Breast epithelium (tissue), 4 donors: ENCODE data around the gene ARHGAP25. TPM values are rescaled to one million over a fixed set of nuclear protein-coding genes. Genes with fewer than 3 reads are reported as not detected.

Experiments used
- DNase-seq, 2 donors: peaks; one replicate each; pipeline ENCODE4 v3.0.0-alpha.2; 2019; ENCODE audit warnings: low spot score in 2 of 2
- H3K27ac ChIP-seq, 2 donors: fragments of 200-600 bp; sonication (generic) in 1 of 2; one replicate each; pipeline ENCODE4 v1.5.1; 2016 to 2019; ENCODE audit warnings: mild to moderate bottlenecking in 1 of 2
- H3K27me3 ChIP-seq, 2 donors: fragments of 200-600 bp; sonication (generic) in 1 of 2; one replicate each; pipeline versions ENCODE4 v1.5.1 to v1.6.0; 2017 to 2019; ENCODE audit warnings: control low read depth in 1 of 2, mild to moderate bottlenecking in 1 of 2
- H3K36me3 ChIP-seq: fragments of 200-600 bp; one replicate; pipeline ENCODE4 v1.5.1; 2019
- H3K4me1 ChIP-seq, 2 donors: fragments of 200-600 bp; sonication (generic); one replicate each; pipeline ENCODE4 v1.5.1; 2016 to 2019; ENCODE audit warnings: control low read depth in 1 of 2
- H3K4me3 ChIP-seq, 3 donors: fragments of 200-600 bp; sonication (generic); 1 replicate in 2 of 3; 2 replicates in 1 of 3; pipeline ENCODE4 v1.5.1; 2016 to 2019; ENCODE audit warnings: mild to moderate bottlenecking in 3 of 3, moderate library complexity in 2 of 3
- H3K9me3 ChIP-seq, 2 donors: fragments of 200-600 bp; sonication (generic) in 1 of 2; one replicate each; pipeline ENCODE4 v1.5.1; 2016 to 2019; ENCODE audit warnings: control low read depth in 1 of 2
- POLR2A ChIP-seq: fragments of 450-650 bp; IDR thresholded peaks from one replicate; pipeline ENCODE4 v1.6.1; 2016; ENCODE audit warnings: antibody characterized with exemption, mild to moderate bottlenecking, moderate library complexity
- POLR2AphosphoS5 ChIP-seq, 3 donors: sonication (generic); formaldehyde crosslinking; IDR thresholded peaks; one replicate each; pipeline ENCODE4 v1.6.1; 2017; ENCODE audit warnings: antibody characterized with exemption in 3 of 3
- intact Hi-C: fragments of 100-400 bp; cut with DNase I; formaldehyde crosslinking; loops from one replicate; pipeline ENCODE4 v1.15.1; 2023; ENCODE audit warnings: low total_unique reads
- total RNA-seq, 3 donors: library from RNA; depleted of rRNA; stranded (reverse); fragments of >200 nt; gene quantifications; one replicate each; pipeline ENCODE4 v1.1.0, GENCODE V29; 2016
- TF ChIP-seq, protein P1 (sequence below), 3 donors: fragments of 450-650 bp; IDR thresholded peaks; one replicate each; pipeline ENCODE4 v1.5.1; 2016 to 2017; ENCODE audit warnings: antibody characterized with exemption in 3 of 3, mild to moderate bottlenecking in 3 of 3, moderate library complexity in 3 of 3

Gene ARHGAP25
- total RNA-seq, 3 donors from 2014 or later, result 7.8 to 10.8 (median 9.5) TPM

DNA sequence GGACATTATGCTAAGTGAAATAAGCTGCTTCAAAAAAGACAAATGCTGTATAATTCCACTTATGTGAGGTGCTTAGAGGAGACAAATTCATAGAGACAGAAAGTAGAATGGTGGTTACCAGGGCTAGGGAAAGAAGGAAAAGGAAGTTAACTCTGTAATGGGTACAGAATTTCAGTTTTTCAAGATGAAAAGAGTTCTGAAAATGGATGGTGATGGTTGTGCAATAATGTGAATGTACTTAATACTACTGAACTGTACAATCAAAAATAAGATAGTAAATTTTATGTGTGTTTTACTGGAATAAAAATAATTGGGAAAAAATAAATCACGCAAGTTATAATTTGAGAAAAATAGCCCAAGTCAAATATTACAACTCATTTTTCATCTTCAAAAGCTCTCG, 27.5 kb downstream of the ARHGAP25 start:
- no peak overlapping the region for H3K4me3 ChIP-seq
- intact Hi-C loops, result no loop called here
- H3K27me3 ChIP-seq, result no peaks in the 10 kb centered on the region
- H3K4me1 ChIP-seq, result peaks cover 0 to 4% of the 10 kb centered on the region in 2 donors
- H3K27ac ChIP-seq, result no peak overlapping the region
- H3K36me3 ChIP-seq, result no peaks in the 10 kb centered on the region
- no peak for DNase-seq
- no peak for TF ChIP-seq POLR2AphosphoS5 (IDR thresholded peaks at IDR 0.05)
- TF ChIP-seq, protein P1, sequence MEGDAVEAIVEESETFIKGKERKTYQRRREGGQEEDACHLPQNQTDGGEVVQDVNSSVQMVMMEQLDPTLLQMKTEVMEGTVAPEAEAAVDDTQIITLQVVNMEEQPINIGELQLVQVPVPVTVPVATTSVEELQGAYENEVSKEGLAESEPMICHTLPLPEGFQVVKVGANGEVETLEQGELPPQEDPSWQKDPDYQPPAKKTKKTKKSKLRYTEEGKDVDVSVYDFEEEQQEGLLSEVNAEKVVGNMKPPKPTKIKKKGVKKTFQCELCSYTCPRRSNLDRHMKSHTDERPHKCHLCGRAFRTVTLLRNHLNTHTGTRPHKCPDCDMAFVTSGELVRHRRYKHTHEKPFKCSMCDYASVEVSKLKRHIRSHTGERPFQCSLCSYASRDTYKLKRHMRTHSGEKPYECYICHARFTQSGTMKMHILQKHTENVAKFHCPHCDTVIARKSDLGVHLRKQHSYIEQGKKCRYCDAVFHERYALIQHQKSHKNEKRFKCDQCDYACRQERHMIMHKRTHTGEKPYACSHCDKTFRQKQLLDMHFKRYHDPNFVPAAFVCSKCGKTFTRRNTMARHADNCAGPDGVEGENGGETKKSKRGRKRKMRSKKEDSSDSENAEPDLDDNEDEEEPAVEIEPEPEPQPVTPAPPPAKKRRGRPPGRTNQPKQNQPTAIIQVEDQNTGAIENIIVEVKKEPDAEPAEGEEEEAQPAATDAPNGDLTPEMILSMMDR (IDR thresholded peaks at IDR 0.05), result no peak
- no peak for TF ChIP-seq POLR2A
- no peaks in the 10 kb centered on the region for H3K9me3 ChIP-seq

- Histone ChIP-seq H3K27ac (no peak overlapping the region), H3K4me1 (peaks cover 0 to 4% of the 10 kb centered on the region in 2 donors)
Observed at GRCh38 chr2:68762665-68763064, 28.1 kb downstream of the ARHGAP25 start.

GRCh38 chr2:68764041-68764805, 29.6 kb downstream of the ARHGAP25 start:
- H3K4me3 ChIP-seq, result peak overlapping the region in 1 of 3 donors; percentile 9
- no peaks in the 10 kb centered on the region for H3K27me3 ChIP-seq
- no peaks in the 10 kb centered on the region for H3K36me3 ChIP-seq
- TF ChIP-seq POLR2A, result no peak
- TF ChIP-seq, protein P1 (IDR thresholded peaks at IDR 0.05), result no peak
- TF ChIP-seq POLR2AphosphoS5 (IDR thresholded peaks at IDR 0.05), result no peak
- H3K9me3 ChIP-seq, result no peaks in the 10 kb centered on the region
- no peak for DNase-seq
- peak overlapping the region in 1 of 2 donors; percentile 27 for H3K27ac ChIP-seq
- intact Hi-C loops, result no loop called here
- H3K4me1 ChIP-seq, result peaks cover 0 to 4% of the 10 kb centered on the region in 2 donors

More at GRCh38 chr2:68762665-68763064, 28.1 kb downstream of the ARHGAP25 start:
- H3K4me3 ChIP-seq, result no peak overlapping the region
- no peak for DNase-seq
- intact Hi-C loops, result no loop called here
- TF ChIP-seq, protein P1 (IDR thresholded peaks at IDR 0.05), result no peak
- TF ChIP-seq POLR2A, result no peak
- no peak for TF ChIP-seq POLR2AphosphoS5 (IDR thresholded peaks at IDR 0.05)
- H3K27me3 ChIP-seq, result no peaks in the 10 kb centered on the region
- no peaks in the 10 kb centered on the region for H3K9me3 ChIP-seq
- H3K36me3 ChIP-seq, result no peaks in the 10 kb centered on the region

DNA sequence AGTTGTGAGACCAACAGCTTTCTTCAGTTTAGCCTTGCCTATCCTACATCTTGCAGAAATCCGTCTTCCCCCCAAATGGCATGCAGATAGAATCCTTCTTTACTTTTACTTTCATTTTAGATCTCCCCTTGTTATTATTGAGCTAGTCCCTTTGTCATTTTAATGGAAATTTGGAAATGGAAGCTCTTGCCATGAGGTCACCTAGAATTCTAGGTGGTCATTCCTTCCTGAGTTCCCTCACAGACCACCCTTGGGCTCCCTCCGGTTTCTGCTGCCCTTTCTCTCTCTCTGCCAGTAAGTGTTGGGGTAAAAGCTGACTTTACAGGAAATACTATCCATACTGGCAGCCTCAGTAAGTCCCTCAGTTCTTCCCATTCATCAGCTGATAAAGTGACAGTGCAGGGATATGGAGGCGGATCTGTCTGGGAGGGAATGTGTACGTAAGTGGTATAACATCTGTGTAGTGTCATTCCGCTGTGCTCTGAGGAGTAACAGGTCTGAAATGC, 30.2 kb downstream of the ARHGAP25 start:
- Histone ChIP-seq H3K4me3 (peak overlapping the region in 1 of 3 donors; percentile 9), H3K9me3 (no peaks in the 10 kb centered on the region), H3K27ac (peak overlapping the region in 1 of 2 donors; percentile 27), H3K36me3 (no peaks in the 10 kb centered on the region), H3K4me1 (peaks cover 0 to 4% of the 10 kb centered on the region in 2 donors), H3K27me3 (no peaks in the 10 kb centered on the region)
- DNase-seq, result no peak
- intact Hi-C loops, result loop anchor here (5.0 kb wide), 1 partner anchor 147 kb away; no protein-coding TSS in a partner anchor
- no peak for TF ChIP-seq POLR2A
- TF ChIP-seq POLR2AphosphoS5 (IDR thresholded peaks at IDR 0.05), result no peak
- TF ChIP-seq, protein P1 (IDR thresholded peaks at IDR 0.05), result no peak

DNA sequence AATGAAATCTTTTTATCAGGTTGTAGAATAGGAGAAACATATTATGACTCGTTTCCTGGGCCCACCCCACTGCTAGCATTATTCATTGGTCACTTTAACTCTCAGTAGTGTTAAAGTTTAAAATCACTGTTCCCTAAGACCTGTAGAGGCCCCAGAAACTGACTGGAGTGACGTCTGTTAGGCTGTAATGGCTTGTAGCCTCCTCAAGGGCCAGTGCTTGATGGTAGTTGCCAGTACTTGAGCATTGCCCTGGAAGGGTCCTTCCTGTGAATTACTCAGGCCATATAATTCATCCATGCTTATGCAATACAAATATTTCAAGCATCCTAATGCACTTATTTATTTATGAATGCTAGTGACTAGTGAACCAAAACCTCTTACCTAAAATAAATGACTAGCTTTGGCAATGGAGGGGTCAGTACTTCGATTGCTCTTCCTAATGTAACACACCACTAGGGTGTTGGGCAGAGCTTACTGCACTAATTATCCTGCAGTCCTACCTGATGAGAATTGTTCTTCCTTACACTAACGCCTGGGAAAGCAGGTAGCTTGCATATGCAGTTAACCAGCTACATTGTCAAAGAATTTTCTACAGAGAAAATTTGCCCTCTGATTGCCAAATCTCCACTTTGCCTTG, 31.2 kb downstream of the ARHGAP25 start:
- H3K27ac ChIP-seq, result peak overlapping the region; percentile 41 to 52
- DNase-seq, result no peak

More for the DNA sequence above, 31.2 kb downstream of the ARHGAP25 start:
- no peaks in the 10 kb centered on the region for H3K36me3 ChIP-seq
- H3K4me1 ChIP-seq, result peaks cover 0 to 4% of the 10 kb centered on the region in 2 donors
- H3K4me3 ChIP-seq, result no peak overlapping the region
- H3K9me3 ChIP-seq, result no peaks in the 10 kb centered on the region
- intact Hi-C loops, result loop anchor here (5.0 kb wide), 1 partner anchor 146 kb away; no protein-coding TSS in a partner anchor
- TF ChIP-seq POLR2AphosphoS5 (IDR thresholded peaks at IDR 0.05), result no peak
- TF ChIP-seq, protein P1 (IDR thresholded peaks at IDR 0.05), result no peak
- no peak for TF ChIP-seq POLR2A
- no peaks in the 10 kb centered on the region for H3K27me3 ChIP-seq
